ENCODE measurements around the gene TRIM9. TPM values are rescaled to one million over a fixed set of nuclear protein-coding genes. Genes with fewer than 3 reads are reported as not detected.

Gene TRIM9
- total and polyA plus RNA-seq, 2 experiments from 2014 or later: 4.4 to 6.2 TPM

DNA sequence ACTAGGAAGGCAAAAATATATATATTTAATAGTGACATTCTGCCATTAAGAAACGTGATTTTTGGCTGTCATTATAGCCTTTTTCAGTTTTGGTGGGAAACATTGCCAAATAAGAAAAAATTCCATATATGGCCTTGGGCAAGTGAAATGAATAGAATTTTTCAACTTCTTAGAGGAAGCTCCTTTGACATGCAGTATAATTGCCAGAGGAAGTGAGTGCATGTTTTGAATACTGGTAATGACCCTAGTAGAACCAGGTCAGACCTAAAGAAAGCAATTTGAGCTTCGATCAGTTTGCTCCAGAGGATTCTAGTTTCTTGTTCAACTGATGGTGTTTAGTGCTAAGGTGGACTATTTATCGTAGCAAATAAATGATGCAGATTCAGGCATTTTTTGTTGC is 26.2 kb upstream of the TRIM9 start:
- no peak overlapping the region for H3K27ac ChIP-seq (ENCODE audit: low read depth)
- ATAC-seq: peak; percentile 38; the same call in 2 of the 3 replicates
- H3K4me1 ChIP-seq (ENCODE audit: insufficient read depth): peaks cover 39% of the 10 kb centered on the region
- Mint-ChIP-seq H3K36me3 (ENCODE audit: low read depth) (no peaks in the 10 kb centered on the region), H3K27me3 (ENCODE audit: insufficient read depth, low read depth, poor library complexity) (peaks cover 4% of the 10 kb centered on the region), H3K4me3 (no peak overlapping the region), H3K27ac (no peak overlapping the region), H3K4me1 (peaks cover 39% of the 10 kb centered on the region), H3K9me3 (no peaks in the 10 kb centered on the region; the same call in 2 of the 3 replicates)
- H3K36me3 ChIP-seq (ENCODE audit: insufficient read depth): no peaks in the 10 kb centered on the region
- H3K4me2 ChIP-seq: no peak overlapping the region
- no peaks in the 10 kb centered on the region for H3K9me2 ChIP-seq (ENCODE audit: insufficient read depth)
- no peak overlapping the region for H2AFZ ChIP-seq
- TF ChIP-seq ZNF114 (CRISPR knock-in tag; IDR thresholded peaks at IDR 0.05): no peak
- TF ChIP-seq STAT1 (IDR thresholded peaks at IDR 0.05; ENCODE audit: unreplicated experiment): no peak
- no peak for TF ChIP-seq NANOG (IDR thresholded peaks at IDR 0.05; ENCODE audit: borderline replicate concordance)
- TF ChIP-seq CREB1 (CRISPR knock-in tag; IDR thresholded peaks at IDR 0.05; ENCODE audit: low read depth): no peak
- no peak for TF ChIP-seq ZNF331 (CRISPR knock-in tag; IDR thresholded peaks at IDR 0.05; ENCODE audit: low read depth)
- TF ChIP-seq, protein P1, sequence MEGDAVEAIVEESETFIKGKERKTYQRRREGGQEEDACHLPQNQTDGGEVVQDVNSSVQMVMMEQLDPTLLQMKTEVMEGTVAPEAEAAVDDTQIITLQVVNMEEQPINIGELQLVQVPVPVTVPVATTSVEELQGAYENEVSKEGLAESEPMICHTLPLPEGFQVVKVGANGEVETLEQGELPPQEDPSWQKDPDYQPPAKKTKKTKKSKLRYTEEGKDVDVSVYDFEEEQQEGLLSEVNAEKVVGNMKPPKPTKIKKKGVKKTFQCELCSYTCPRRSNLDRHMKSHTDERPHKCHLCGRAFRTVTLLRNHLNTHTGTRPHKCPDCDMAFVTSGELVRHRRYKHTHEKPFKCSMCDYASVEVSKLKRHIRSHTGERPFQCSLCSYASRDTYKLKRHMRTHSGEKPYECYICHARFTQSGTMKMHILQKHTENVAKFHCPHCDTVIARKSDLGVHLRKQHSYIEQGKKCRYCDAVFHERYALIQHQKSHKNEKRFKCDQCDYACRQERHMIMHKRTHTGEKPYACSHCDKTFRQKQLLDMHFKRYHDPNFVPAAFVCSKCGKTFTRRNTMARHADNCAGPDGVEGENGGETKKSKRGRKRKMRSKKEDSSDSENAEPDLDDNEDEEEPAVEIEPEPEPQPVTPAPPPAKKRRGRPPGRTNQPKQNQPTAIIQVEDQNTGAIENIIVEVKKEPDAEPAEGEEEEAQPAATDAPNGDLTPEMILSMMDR (conservative IDR thresholded peaks at IDR 0.05; ENCODE audit: low read depth in 2 of 2): no peak
- TF ChIP-seq, protein P2, sequence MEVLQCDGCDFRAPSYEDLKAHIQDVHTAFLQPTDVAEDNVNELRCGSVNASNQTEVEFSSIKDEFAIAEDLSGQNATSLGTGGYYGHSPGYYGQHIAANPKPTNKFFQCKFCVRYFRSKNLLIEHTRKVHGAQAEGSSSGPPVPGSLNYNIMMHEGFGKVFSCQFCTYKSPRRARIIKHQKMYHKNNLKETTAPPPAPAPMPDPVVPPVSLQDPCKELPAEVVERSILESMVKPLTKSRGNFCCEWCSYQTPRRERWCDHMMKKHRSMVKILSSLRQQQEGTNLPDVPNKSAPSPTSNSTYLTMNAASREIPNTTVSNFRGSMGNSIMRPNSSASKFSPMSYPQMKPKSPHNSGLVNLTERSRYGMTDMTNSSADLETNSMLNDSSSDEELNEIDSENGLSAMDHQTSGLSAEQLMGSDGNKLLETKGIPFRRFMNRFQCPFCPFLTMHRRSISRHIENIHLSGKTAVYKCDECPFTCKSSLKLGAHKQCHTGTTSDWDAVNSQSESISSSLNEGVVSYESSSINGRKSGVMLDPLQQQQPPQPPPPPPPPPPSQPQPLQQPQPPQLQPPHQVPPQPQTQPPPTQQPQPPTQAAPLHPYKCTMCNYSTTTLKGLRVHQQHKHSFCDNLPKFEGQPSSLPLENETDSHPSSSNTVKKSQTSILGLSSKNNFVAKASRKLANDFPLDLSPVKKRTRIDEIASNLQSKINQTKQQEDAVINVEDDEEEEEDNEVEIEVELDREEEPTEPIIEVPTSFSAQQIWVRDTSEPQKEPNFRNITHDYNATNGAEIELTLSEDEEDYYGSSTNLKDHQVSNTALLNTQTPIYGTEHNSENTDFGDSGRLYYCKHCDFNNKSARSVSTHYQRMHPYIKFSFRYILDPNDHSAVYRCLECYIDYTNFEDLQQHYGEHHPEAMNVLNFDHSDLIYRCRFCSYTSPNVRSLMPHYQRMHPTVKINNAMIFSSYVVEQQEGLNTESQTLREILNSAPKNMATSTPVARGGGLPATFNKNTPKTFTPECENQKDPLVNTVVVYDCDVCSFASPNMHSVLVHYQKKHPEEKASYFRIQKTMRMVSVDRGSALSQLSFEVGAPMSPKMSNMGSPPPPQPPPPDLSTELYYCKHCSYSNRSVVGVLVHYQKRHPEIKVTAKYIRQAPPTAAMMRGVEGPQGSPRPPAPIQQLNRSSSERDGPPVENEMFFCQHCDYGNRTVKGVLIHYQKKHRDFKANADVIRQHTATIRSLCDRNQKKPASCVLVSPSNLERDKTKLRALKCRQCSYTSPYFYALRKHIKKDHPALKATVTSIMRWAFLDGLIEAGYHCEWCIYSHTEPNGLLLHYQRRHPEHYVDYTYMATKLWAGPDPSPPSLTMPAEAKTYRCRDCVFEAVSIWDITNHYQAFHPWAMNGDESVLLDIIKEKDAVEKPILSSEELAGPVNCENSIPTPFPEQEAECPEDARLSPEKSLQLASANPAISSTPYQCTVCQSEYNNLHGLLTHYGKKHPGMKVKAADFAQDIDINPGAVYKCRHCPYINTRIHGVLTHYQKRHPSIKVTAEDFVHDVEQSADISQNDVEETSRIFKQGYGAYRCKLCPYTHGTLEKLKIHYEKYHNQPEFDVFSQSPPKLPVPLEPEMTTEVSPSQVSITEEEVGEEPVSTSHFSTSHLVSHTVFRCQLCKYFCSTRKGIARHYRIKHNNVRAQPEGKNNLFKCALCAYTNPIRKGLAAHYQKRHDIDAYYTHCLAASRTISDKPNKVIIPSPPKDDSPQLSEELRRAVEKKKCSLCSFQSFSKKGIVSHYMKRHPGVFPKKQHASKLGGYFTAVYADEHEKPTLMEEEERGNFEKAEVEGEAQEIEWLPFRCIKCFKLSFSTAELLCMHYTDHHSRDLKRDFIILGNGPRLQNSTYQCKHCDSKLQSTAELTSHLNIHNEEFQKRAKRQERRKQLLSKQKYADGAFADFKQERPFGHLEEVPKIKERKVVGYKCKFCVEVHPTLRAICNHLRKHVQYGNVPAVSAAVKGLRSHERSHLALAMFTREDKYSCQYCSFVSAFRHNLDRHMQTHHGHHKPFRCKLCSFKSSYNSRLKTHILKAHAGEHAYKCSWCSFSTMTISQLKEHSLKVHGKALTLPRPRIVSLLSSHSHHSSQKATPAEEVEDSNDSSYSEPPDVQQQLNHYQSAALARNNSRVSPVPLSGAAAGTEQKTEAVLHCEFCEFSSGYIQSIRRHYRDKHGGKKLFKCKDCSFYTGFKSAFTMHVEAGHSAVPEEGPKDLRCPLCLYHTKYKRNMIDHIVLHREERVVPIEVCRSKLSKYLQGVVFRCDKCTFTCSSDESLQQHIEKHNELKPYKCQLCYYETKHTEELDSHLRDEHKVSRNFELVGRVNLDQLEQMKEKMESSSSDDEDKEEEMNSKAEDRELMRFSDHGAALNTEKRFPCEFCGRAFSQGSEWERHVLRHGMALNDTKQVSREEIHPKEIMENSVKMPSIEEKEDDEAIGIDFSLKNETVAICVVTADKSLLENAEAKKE (CRISPR knock-in tag; IDR thresholded peaks at IDR 0.05): no peak
- no peak for TF ChIP-seq EZH2phosphoT487 (IDR thresholded peaks at IDR 0.05; ENCODE audit: unreplicated experiment)
- no peak for TF ChIP-seq POLR2AphosphoS5 (IDR thresholded peaks at IDR 0.05; ENCODE audit: low read depth)
- no peaks in the 10 kb centered on the region for H3F3A ChIP-seq (replicated peaks; ENCODE audit: low read depth)
- peak; percentile 28 for DNase-seq (ENCODE audit: low spot score)
- no peaks in the 10 kb centered on the region for H4K20me1 ChIP-seq (replicated peaks; ENCODE audit: insufficient read depth)
- no peaks in the 10 kb centered on the region for H3K27me3 ChIP-seq (ENCODE audit: insufficient read depth)
- no peaks in the 10 kb centered on the region for H3K79me2 ChIP-seq (replicated peaks; ENCODE audit: insufficient read depth)
- no peak overlapping the region for H3K4me3 ChIP-seq
